HepG2 (cell line): Measurements from ENCODE around the gene AHRR. TPM values are rescaled to one million over a fixed set of nuclear protein-coding genes. Genes with fewer than 3 reads are reported as not detected.

Experiments
- ATAC-seq: fragments of 200-7000 bp; cut with Tn5 transposase; 3 replicates; pipeline ENCODE4 v1.9.1; 2020; ENCODE audit warnings: mild to moderate bottlenecking, moderate library complexity
- BruUV-seq: library from RNA; stranded (reverse); fragments of 400-500 nt; replicated peaks from 2 replicates; lab custom pipeline; 2021; lab: Mats Ljungman, UMichigan
- CTCF ChIA-PET: fragments of 300-600 bp; formaldehyde crosslinking; extraction: SDS; loops from one replicate; lab custom pipeline; 2021; ENCODE audit warnings: low total read pairs, inconsistent platforms, low intra/inter-chr PET ratio; lab: Yijun Ruan, JAX
- POLR2A ChIA-PET: fragments of 350-600 bp; sonication (Branson Sonifier 250); formaldehyde crosslinking; loops from one replicate; lab custom pipeline; 2020; ENCODE audit warnings: antibody characterized with exemption, inconsistent platforms; lab: Yijun Ruan, JAX
- DNase-seq: peaks from one replicate; pipeline ENCODE4 v3.0.0-alpha.2; 2015; ENCODE audit warnings: low spot score
- FAIRE-seq: peaks from 3 replicates; lab custom pipeline; 2011; peaks lifted over from hg19 to GRCh38; lab: Jason Lieb, UNC
- H2AFZ ChIP-seq: one replicate; pipeline ENCODE4 v1.6.1; 2011; ENCODE audit warnings: low read length, inconsistent platforms
- H3K27ac ChIP-seq: fragments of 300-600 bp; 3 replicates; pipeline ENCODE4 v1.8.0; 2011; ENCODE audit warnings: mixed run types, mild to moderate bottlenecking, mixed read lengths, low read length, inconsistent platforms; ENCODE audit not compliant: insufficient read depth; ENCODE audit errors: extremely low read length
- H3K27me3 ChIP-seq, 2 experiments: fragments of 200-600 bp in 1 of 2; 2 replicates in 1 of 2; 3 replicates in 1 of 2; pipeline versions ENCODE4 v1.6.0 to v1.8.0; 2011; ENCODE audit warnings: low read length in 2 of 2, mild to moderate bottlenecking in 2 of 2, moderate library complexity in 2 of 2, inconsistent platforms in 1 of 2; ENCODE audit not compliant: insufficient read depth in 2 of 2, control insufficient read depth in 1 of 2
- H3K36me3 ChIP-seq, 2 experiments: fragments of 200-600 bp in 1 of 2; replicated peaks in 1 of 2; 2 replicates in 1 of 2; 3 replicates in 1 of 2; pipeline versions ENCODE4 v1.5.1 to v1.8.0; 2011; ENCODE audit warnings: low read length in 2 of 2, inconsistent platforms in 1 of 2; ENCODE audit not compliant: insufficient read depth in 2 of 2, control insufficient read depth in 1 of 2
- H3K4me1 ChIP-seq: 2 replicates; pipeline ENCODE4 v1.5.1; 2012; ENCODE audit warnings: low read length, inconsistent platforms; ENCODE audit not compliant: insufficient read depth
- H3K4me2 ChIP-seq: 2 replicates; pipeline ENCODE4 v1.6.0; 2011; ENCODE audit warnings: low read depth, low read length, inconsistent platforms
- H3K4me3 ChIP-seq, 3 experiments: fragments of 200-600 bp in 1 of 3; sonication (generic), shearing (Covaris generic) in 1 of 3; replicated peaks in 1 of 3; 2 replicates each; pipeline ENCODE4 v1.5.1; 2011 to 2016; ENCODE audit warnings: low read length in 3 of 3, inconsistent platforms in 2 of 3, low read depth in 2 of 3, mild to moderate bottlenecking in 2 of 3, control low read depth in 1 of 3, mixed read lengths in 1 of 3; ENCODE audit not compliant: insufficient read depth in 1 of 3
- H3K79me2 ChIP-seq: one replicate; pipeline ENCODE4 v1.6.1; 2011; ENCODE audit warnings: low read length, inconsistent platforms; ENCODE audit not compliant: insufficient read depth
- H3K9ac ChIP-seq: 2 replicates; pipeline ENCODE4 v1.6.0; 2011; ENCODE audit warnings: mild to moderate bottlenecking, low read depth, low read length, inconsistent platforms; ENCODE audit not compliant: insufficient read depth
- H3K9me3 ChIP-seq: 2 replicates; pipeline ENCODE4 v1.5.1; 2012; ENCODE audit warnings: mild to moderate bottlenecking, low read length
- H4K20me1 ChIP-seq: 2 replicates; pipeline ENCODE4 v1.6.0; 2011; ENCODE audit warnings: inconsistent platforms, mild to moderate bottlenecking, low read length, moderate library complexity; ENCODE audit not compliant: insufficient read depth
- HNRNPL ChIP-seq: fragments of 200-400 bp; formaldehyde crosslinking; IDR thresholded peaks from 2 replicates; pipeline ENCODE4 v1.6.1; 2017; ENCODE audit warnings: mild to moderate bottlenecking, low read depth, low read length
- RBFOX2 ChIP-seq: fragments of 200-400 bp; formaldehyde crosslinking; IDR thresholded peaks from 2 replicates; pipeline ENCODE4 v1.6.1; 2017; ENCODE audit warnings: low read depth, mild to moderate bottlenecking, low read length
- RFX5 ChIP-seq: IDR thresholded peaks from 2 replicates; pipeline ENCODE4 v1.6.1; 2011; ENCODE audit warnings: low read depth, low read length, improper control_type of control experiment
- TAF1 ChIP-seq: sonication (generic); formaldehyde crosslinking; IDR thresholded peaks from 2 replicates; pipeline ENCODE4 v1.4.0; 2020; ENCODE audit warnings: missing genetic modification reagents
- TIGD3 ChIP-seq: sonication (generic); formaldehyde crosslinking; IDR thresholded peaks from 2 replicates; pipeline ENCODE4 v1.5.1; 2020; ENCODE audit warnings: mild to moderate bottlenecking, missing genetic modification reagents, borderline replicate concordance
- XBP1 ChIP-seq: sonication (generic); formaldehyde crosslinking; IDR thresholded peaks from 2 replicates; pipeline ENCODE4 v1.5.0; 2020; ENCODE audit warnings: missing genetic modification reagents
- ZFP37 ChIP-seq: sonication (generic); formaldehyde crosslinking; IDR thresholded peaks from 2 replicates; pipeline ENCODE4 v1.4.0; 2020; ENCODE audit warnings: missing genetic modification reagents, borderline replicate concordance
- ZNF280B ChIP-seq: sonication (generic); formaldehyde crosslinking; IDR thresholded peaks from 2 replicates; pipeline ENCODE4 v1.5.0; 2020; ENCODE audit warnings: missing genetic modification reagents, mild to moderate bottlenecking, borderline replicate concordance
- ZNF510 ChIP-seq: sonication (generic); formaldehyde crosslinking; IDR thresholded peaks from 2 replicates; pipeline ENCODE4 v1.4.0; 2020; ENCODE audit warnings: low read depth, mild to moderate bottlenecking, missing genetic modification reagents
- ZNF670 ChIP-seq: sonication (generic); formaldehyde crosslinking; IDR thresholded peaks from 2 replicates; pipeline ENCODE4 v1.8.0; 2022; ENCODE audit warnings: mild to moderate bottlenecking, missing genetic modification reagents, borderline replicate concordance
- WGBS: methylation state at CpG from one replicate; pipeline ENCODE4 v1.1.6; 2017; ENCODE audit warnings: low lambda C conversion rate; 5-methylcytosine and 5-hydroxymethylcytosine counted together
- in situ Hi-C: cut with HindIII; loops from 2 replicates; pipeline ENCODE4 v1.10.0; 2017; ENCODE audit warnings: low pct_unique_long_range_greater_than_20kb; ENCODE audit not compliant: extremely low pct_ligation_motif_present
- intact Hi-C: fragments of 100-400 bp; cut with micrococcal nuclease; formaldehyde crosslinking; loops from one replicate; pipeline ENCODE4 v1.10.0; 2022; ENCODE audit not compliant: unreplicated experiment
- polyA plus RNA-seq, 8 experiments: library from polyadenylated mRNA; depleted of rRNA in 3 of 8; stranded (reverse) in 7 of 8; unstranded in 1 of 8; fragments of >200 nt; fragmentation: Illumina TruSeq in 4 of 8; extraction: Trizol in 4 of 8; gene quantifications; 2 replicates each; pipeline versions ENCODE4 v1.2.1 to v1.2.3, GENCODE V29; 2011 to 2016; ENCODE audit warnings: low read depth in 4 of 8, missing spikeins in 1 of 8, mixed read lengths in 1 of 8; ENCODE audit not compliant: insufficient read depth in 1 of 8
- total RNA-seq, 5 experiments: library from RNA; depleted of rRNA; stranded (reverse); fragments of >200 nt; fragmentation: Illumina TruSeq; extraction: Trizol; gene quantifications; 2 replicates each; pipeline ENCODE4 v1.2.3, GENCODE V29; 2016; ENCODE audit warnings: low read depth in 1 of 5
- TF ChIP-seq, protein P1 (sequence below): sonication (generic); formaldehyde crosslinking; IDR thresholded peaks from one replicate; pipeline ENCODE4 v1.5.1; 2020; ENCODE audit warnings: mild to moderate bottlenecking, missing genetic modification reagents; ENCODE audit errors: not compliant biosample characterization

AHRR gene
- total and polyA plus RNA-seq, 2 of the 13 experiments (the other 11 are each of a cell fraction or from before 2014, with no cell fraction given): 0.28 to 0.35 TPM

- peaks cover 6% of the 10 kb centered on the region; the same call in 1 of the 2 replicates for H3K9me3 ChIP-seq
- TF ChIP-seq TAF1 (CRISPR knock-in tag): no peak
- TF ChIP-seq ZNF510: no peak
- TF ChIP-seq ZFP37 (CRISPR knock-in tag): no peak
- TF ChIP-seq TIGD3 (CRISPR knock-in tag): no peak
- TF ChIP-seq RFX5: no peak
- no peak for TF ChIP-seq XBP1 (CRISPR knock-in tag)
- TF ChIP-seq ZNF280B (CRISPR knock-in tag): no peak
- TF ChIP-seq HNRNPL: no peak
- no peak for TF ChIP-seq RBFOX2
- TF ChIP-seq, protein P1, sequence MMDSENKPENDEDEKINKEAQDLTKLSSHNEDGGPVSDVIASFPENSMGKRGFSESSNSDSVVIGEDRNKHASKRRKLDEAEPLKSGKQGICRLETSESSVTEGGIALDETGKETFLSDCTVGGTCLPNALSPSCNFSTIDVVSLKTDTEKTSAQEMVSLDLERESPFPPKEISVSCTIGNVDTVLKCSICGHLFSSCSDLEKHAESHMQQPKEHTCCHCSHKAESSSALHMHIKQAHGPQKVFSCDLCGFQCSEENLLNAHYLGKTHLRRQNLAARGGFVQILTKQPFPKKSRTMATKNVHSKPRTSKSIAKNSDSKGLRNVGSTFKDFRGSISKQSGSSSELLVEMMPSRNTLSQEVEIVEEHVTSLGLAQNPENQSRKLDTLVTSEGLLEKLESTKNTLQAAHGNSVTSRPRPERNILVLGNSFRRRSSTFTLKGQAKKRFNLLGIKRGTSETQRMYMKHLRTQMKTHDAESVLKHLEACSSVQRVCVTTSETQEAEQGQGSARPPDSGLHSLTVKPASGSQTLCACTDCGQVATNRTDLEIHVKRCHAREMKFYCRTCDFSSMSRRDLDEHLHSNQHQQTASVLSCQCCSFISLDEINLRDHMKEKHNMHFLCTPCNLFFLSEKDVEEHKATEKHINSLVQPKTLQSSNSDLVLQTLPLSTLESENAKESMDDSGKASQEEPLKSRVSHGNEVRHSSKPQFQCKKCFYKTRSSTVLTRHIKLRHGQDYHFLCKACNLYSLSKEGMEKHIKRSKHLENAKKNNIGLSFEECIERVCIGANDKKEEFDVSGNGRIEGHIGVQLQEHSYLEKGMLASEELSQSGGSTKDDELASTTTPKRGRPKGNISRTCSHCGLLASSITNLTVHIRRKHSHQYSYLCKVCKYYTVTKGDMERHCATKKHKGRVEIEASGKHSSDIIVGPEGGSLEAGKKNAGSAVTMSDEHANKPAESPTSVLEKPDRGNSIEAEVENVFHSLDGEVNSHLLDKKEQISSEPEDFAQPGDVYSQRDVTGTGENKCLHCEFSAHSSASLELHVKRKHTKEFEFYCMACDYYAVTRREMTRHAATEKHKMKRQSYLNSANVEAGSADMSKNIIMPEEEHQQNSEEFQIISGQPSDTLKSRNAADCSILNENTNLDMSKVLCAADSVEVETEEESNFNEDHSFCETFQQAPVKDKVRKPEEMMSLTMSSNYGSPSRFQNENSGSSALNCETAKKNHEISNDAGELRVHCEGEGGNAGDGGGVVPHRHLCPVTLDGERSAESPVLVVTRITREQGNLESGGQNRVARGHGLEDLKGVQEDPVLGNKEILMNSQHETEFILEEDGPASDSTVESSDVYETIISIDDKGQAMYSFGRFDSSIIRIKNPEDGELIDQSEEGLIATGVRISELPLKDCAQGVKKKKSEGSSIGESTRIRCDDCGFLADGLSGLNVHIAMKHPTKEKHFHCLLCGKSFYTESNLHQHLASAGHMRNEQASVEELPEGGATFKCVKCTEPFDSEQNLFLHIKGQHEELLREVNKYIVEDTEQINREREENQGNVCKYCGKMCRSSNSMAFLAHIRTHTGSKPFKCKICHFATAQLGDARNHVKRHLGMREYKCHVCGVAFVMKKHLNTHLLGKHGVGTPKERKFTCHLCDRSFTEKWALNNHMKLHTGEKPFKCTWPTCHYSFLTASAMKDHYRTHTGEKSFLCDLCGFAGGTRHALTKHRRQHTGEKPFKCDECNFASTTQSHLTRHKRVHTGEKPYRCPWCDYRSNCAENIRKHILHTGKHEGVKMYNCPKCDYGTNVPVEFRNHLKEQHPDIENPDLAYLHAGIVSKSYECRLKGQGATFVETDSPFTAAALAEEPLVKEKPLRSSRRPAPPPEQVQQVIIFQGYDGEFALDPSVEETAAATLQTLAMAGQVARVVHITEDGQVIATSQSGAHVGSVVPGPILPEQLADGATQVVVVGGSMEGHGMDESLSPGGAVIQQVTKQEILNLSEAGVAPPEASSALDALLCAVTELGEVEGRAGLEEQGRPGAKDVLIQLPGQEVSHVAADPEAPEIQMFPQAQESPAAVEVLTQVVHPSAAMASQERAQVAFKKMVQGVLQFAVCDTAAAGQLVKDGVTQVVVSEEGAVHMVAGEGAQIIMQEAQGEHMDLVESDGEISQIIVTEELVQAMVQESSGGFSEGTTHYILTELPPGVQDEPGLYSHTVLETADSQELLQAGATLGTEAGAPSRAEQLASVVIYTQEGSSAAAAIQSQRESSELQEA (CRISPR knock-in tag): no peak
- TF ChIP-seq ZNF670 (CRISPR knock-in tag): no peak
- DNase-seq (no peak), ATAC-seq (no peak), FAIRE-seq (no peak)
- in situ Hi-C loops: no loop called here
- ChIA-PET POLR2A (no interaction called here), CTCF (no interaction called here)
- no TSS peak for BruUV-seq
- intact Hi-C loops: no loop called here
- over 99% methylated on average over 11 of the region's 11 CpGs for WGBS
- no peaks in the 10 kb centered on the region for H3K4me1 ChIP-seq
- no peak overlapping the region for H3K9ac ChIP-seq
- no peak overlapping the region for H3K27ac ChIP-seq
- 0 out of 2 replicates have a peak, but pooled peaks cover 3% of the 10 kb centered on the region for H4K20me1 ChIP-seq
- no peaks in the 10 kb centered on the region for H3K27me3 ChIP-seq
- H3K36me3 ChIP-seq: peaks cover 34 to 82% of the 10 kb centered on the region in 2 experiments; a peak in 4 of 5 replicates
- H3K4me3 ChIP-seq: no peak overlapping the region
- H2AFZ ChIP-seq: no peak overlapping the region
- H3K79me2 ChIP-seq: no peaks in the 10 kb centered on the region
- H3K4me2 ChIP-seq: no peak overlapping the region
These were observed 134.3 kb downstream of the AHRR start for GRCh38 chr5:455806-456205.
